ENCODE data around the gene IL1RAPL1. TPM values are rescaled to one million over a fixed set of nuclear protein-coding genes. Genes with fewer than 3 reads are reported as not detected.

Gene IL1RAPL1
- total and polyA plus RNA-seq, 2 donors (not counting 3 experiments of a cell fraction or from before 2014, with no cell fraction given): 0.79 to 1.3 TPM

DNA sequence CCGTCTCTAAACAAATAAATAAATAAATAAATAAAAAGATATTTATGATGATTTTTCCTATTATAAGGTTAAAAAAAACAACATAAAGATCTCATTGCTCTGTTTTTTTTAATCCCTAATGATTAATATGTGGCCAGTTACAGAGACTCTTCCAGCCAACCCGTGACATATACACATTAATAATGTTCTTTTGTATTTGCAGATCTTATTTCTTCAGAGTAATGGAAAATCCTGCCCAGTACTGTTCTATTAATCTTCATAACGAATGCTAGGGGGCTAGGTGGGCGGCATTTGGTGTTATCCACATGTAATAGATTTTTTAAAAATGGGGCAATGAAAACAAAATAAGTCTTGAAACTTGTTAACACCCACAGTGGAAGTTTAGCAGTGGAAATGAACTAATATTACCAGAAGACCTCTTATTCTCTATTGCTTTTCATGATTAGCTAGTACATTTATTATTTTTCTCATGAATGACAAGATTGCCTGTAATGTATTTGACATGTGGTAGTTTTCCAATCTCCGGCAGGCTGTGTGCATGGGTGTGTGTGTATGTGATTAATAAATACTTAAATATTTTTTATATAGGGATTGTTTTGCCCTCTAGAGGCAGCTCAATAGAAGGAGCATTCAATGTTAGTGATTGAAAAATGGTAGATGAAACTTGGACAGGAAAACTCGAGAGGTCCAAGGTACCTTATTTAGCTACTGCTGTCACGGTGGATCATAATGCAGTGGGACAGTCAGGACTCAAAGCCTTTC is 457.4 kb downstream of the IL1RAPL1 start:
- Histone ChIP-seq H3K27me3 (ENCODE audit: control insufficient read depth in 2 of 2, insufficient read depth in 2 of 2, low read length in 2 of 2) (no peaks in the 10 kb centered on the region), H3K4me1 (ENCODE audit: control insufficient read depth, extremely low read depth, insufficient read depth, low read length) (no peaks in the 10 kb centered on the region), H3K4me3 (replicated peaks in 1 of 3; ENCODE audit: insufficient read depth in 1 of 3, low read depth in 1 of 3, low read length in 3 of 3) (no peak overlapping the region), H3K9ac (replicated peaks; ENCODE audit: extremely low read depth, insufficient read depth, low read length) (no peak overlapping the region), H3K4me2 (ENCODE audit: insufficient read depth, low read length) (no peak overlapping the region), H3K36me3 (ENCODE audit: control insufficient read depth in 2 of 2, extremely low read depth in 1 of 2, insufficient read depth in 2 of 2, low read length in 2 of 2) (no peaks in the 10 kb centered on the region), H3K9me1 (replicated peaks; ENCODE audit: control insufficient read depth, extremely low read depth, insufficient read depth, low read length) (no peaks in the 10 kb centered on the region), H2AFZ (ENCODE audit: low read depth, low read length) (no peak overlapping the region), H3K27ac (ENCODE audit: insufficient read depth, low read depth, low read length) (no peak overlapping the region), H3K9me3 (replicated peaks; ENCODE audit: control insufficient read depth, insufficient read depth, low read length) (no peaks in the 10 kb centered on the region), H3K79me2 (ENCODE audit: control insufficient read depth, insufficient read depth, low read length) (no peaks in the 10 kb centered on the region), H4K20me1 (replicated peaks; ENCODE audit: control insufficient read depth, extremely low read depth, insufficient read depth, low read length) (no peaks in the 10 kb centered on the region)
- POLR2A ChIA-PET: no interaction called here
- FAIRE-seq (peak; percentile 80), DNase-seq (ENCODE audit: low read depth, low spot score) (peak; percentile 29)
- dilution Hi-C loops (cut with MboI; ENCODE audit: extremely low pct_ligation_motif_present, low sequenced_read_pairs): no loop called here
- BruUV-seq (replicated peaks): no TSS peak
- intact Hi-C loops (cut with micrococcal nuclease): loop anchor here (2.0 to 10.0 kb wide), 2 partner anchors 454 to 940 kb away; no protein-coding TSS in a partner anchor
- CTCF ChIA-PET: interaction anchor here (1.3 kb wide), 2 partner anchors 18 to 23 kb away, joined by 3 to 4 read pairs; no protein-coding TSS in a partner anchor
- TF ChIP-seq, protein P1, sequence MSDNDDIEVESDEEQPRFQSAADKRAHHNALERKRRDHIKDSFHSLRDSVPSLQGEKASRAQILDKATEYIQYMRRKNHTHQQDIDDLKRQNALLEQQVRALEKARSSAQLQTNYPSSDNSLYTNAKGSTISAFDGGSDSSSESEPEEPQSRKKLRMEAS (IDR thresholded peaks at IDR 0.05; ENCODE audit: insufficient read depth, insufficient read length): no peak
- no peak for TF ChIP-seq FOS (IDR thresholded peaks at IDR 0.05; ENCODE audit: borderline replicate concordance, insufficient read depth, low read length)
- TF ChIP-seq, protein P2, sequence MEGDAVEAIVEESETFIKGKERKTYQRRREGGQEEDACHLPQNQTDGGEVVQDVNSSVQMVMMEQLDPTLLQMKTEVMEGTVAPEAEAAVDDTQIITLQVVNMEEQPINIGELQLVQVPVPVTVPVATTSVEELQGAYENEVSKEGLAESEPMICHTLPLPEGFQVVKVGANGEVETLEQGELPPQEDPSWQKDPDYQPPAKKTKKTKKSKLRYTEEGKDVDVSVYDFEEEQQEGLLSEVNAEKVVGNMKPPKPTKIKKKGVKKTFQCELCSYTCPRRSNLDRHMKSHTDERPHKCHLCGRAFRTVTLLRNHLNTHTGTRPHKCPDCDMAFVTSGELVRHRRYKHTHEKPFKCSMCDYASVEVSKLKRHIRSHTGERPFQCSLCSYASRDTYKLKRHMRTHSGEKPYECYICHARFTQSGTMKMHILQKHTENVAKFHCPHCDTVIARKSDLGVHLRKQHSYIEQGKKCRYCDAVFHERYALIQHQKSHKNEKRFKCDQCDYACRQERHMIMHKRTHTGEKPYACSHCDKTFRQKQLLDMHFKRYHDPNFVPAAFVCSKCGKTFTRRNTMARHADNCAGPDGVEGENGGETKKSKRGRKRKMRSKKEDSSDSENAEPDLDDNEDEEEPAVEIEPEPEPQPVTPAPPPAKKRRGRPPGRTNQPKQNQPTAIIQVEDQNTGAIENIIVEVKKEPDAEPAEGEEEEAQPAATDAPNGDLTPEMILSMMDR (IDR thresholded peaks at IDR 0.05; ENCODE audit: extremely low read depth in 1 of 2, insufficient read depth in 1 of 2, low read depth in 1 of 2, low read length in 2 of 2): peak; percentile 5 to 12

DNA sequence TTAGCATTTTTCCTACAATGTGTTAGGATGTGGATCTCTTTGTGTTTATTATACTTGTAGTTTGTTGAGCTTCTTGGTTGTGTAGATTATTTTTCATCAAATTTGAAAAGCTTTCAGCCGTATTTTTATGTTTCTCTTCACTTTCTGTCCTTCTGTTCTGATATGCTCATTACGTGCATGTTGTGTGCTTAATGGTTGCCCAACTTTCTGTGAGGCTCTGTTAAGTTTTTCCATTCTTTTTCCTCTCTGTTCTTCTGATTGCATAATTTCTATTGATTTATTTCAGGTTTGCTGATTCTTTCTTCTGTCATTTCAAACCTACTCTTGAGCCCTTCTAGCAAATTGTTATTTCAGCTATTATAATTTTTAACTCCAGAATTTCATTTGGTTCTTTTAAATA is 478.2 kb downstream of the IL1RAPL1 start:
- TF ChIP-seq EZH2 (IDR thresholded peaks at IDR 0.05; ENCODE audit: borderline replicate concordance, low read depth, low read length, severe bottlenecking) (no peak), POLR2AphosphoS5 (IDR thresholded peaks at IDR 0.05; ENCODE audit: insufficient read depth, low read depth, low read length) (no peak), MYC (IDR thresholded peaks at IDR 0.05; ENCODE audit: low read depth, low read length) (no peak), POLR2A (IDR thresholded peaks at IDR 0.05; ENCODE audit: low read depth, low read length) (no peak), GATA2 (IDR thresholded peaks at IDR 0.05; ENCODE audit: insufficient read depth, insufficient read length, low read depth, low read length) (no peak), JUN (IDR thresholded peaks at IDR 0.05; ENCODE audit: borderline replicate concordance, insufficient read depth, insufficient read length, low read depth) (no peak)
- TF ChIP-seq, protein P2 (IDR thresholded peaks at IDR 0.05; ENCODE audit: extremely low read depth in 1 of 2, insufficient read depth in 1 of 2, low read depth in 1 of 2, low read length in 2 of 2): no peak
- TF ChIP-seq, protein P1 (IDR thresholded peaks at IDR 0.05; ENCODE audit: insufficient read depth, insufficient read length): no peak
- H3K4me3 ChIP-seq (replicated peaks in 1 of 3; ENCODE audit: insufficient read depth in 1 of 3, low read depth in 1 of 3, low read length in 3 of 3): no peak overlapping the region
- H3K9me1 ChIP-seq (replicated peaks; ENCODE audit: control insufficient read depth, extremely low read depth, insufficient read depth, low read length): no peaks in the 10 kb centered on the region
- H3K4me1 ChIP-seq (ENCODE audit: control insufficient read depth, extremely low read depth, insufficient read depth, low read length): no peaks in the 10 kb centered on the region
- FAIRE-seq: no peak
- no peak overlapping the region for H3K4me2 ChIP-seq (ENCODE audit: insufficient read depth, low read length)
- H3K9me3 ChIP-seq (replicated peaks; ENCODE audit: control insufficient read depth, insufficient read depth, low read length): no peaks in the 10 kb centered on the region
- no peak overlapping the region for H3K27ac ChIP-seq (ENCODE audit: insufficient read depth, low read depth, low read length)
- dilution Hi-C loops (cut with MboI; ENCODE audit: extremely low pct_ligation_motif_present, low sequenced_read_pairs): no loop called here
- H3K79me2 ChIP-seq (ENCODE audit: control insufficient read depth, insufficient read depth, low read length): no peaks in the 10 kb centered on the region
- POLR2A ChIA-PET: no interaction called here
- H3K9ac ChIP-seq (replicated peaks; ENCODE audit: extremely low read depth, insufficient read depth, low read length): no peak overlapping the region
- CTCF ChIA-PET: no interaction called here
- DNase-seq (ENCODE audit: low read depth, low spot score): no peak
- no TSS peak for BruUV-seq (replicated peaks)
- H2AFZ ChIP-seq (ENCODE audit: low read depth, low read length): no peak overlapping the region
- H4K20me1 ChIP-seq (replicated peaks; ENCODE audit: control insufficient read depth, extremely low read depth, insufficient read depth, low read length): no peaks in the 10 kb centered on the region
- no peaks in the 10 kb centered on the region for H3K36me3 ChIP-seq (ENCODE audit: control insufficient read depth in 2 of 2, extremely low read depth in 1 of 2, insufficient read depth in 2 of 2, low read length in 2 of 2)
- no peaks in the 10 kb centered on the region for H3K27me3 ChIP-seq (ENCODE audit: control insufficient read depth in 2 of 2, insufficient read depth in 2 of 2, low read length in 2 of 2)
- intact Hi-C loops (cut with micrococcal nuclease): no loop called here

All from endothelial cell of umbilical vein (primary cell).